Femur (tissue), 1 donor: Measurements from ENCODE around the gene FAM222A.

Experiments used
- DNase-seq: peaks from one replicate; pipeline ENCODE4 v3.0.0-alpha.2; 2017

The FAM222A gene

DNA sequence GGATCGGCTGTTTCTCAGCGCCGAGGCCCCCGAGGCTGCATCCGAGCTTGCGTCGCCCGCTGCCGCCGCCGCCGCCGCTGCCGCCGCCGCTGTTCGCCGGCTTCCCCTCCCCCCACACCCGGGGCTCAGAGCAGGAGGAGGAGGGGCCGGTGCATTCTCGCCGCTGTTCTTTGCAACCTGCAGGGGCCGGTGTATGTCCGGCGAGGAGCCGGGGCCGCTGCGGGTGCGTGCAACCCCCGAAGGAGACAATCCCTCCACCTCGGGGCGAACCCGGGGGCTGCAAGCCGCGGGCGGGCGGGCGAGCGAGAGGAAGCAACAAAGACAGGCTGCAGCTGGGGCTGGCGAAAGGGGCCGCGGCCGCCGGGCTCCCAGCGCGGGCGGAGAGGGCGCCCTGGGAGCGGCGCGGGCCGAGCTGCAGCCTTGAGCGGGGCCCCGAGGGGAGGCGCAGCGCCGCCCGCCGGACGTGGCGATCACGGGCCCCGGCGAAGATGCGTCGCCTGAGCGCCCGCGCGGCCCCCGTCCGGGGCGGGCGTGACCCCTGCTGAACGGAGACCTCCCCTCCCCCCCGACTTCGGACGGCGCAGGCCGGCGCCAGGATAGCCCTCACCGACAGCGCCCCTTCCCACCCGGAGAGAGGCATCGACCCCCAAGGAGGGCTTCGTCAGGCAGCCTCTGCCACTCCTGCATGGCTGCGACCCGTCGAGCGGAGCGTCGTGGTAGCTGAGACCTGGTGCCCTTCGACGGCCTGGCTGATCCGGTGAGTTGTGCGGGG lies 702 bp downstream of the FAM222A start:
- DNase-seq: peak; percentile 72

DNA sequence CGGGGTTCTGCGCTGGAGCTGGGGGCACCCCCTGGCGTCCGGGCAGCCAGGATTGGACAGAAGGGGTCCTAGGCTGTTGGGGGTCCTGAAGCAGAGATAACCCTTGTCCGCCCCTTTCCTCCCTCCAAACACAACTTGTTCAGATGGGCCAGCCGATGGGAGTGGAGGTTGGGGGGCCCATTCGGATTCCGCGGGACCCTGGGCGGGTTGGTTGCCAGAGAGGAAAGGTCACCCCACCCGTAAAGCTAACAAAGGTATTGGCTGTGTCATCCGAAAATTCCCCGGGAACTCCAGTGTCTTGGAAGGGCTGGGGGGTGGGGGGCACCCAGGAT lies 1.3 kb downstream of the FAM222A start:
- no peak for DNase-seq

DNA sequence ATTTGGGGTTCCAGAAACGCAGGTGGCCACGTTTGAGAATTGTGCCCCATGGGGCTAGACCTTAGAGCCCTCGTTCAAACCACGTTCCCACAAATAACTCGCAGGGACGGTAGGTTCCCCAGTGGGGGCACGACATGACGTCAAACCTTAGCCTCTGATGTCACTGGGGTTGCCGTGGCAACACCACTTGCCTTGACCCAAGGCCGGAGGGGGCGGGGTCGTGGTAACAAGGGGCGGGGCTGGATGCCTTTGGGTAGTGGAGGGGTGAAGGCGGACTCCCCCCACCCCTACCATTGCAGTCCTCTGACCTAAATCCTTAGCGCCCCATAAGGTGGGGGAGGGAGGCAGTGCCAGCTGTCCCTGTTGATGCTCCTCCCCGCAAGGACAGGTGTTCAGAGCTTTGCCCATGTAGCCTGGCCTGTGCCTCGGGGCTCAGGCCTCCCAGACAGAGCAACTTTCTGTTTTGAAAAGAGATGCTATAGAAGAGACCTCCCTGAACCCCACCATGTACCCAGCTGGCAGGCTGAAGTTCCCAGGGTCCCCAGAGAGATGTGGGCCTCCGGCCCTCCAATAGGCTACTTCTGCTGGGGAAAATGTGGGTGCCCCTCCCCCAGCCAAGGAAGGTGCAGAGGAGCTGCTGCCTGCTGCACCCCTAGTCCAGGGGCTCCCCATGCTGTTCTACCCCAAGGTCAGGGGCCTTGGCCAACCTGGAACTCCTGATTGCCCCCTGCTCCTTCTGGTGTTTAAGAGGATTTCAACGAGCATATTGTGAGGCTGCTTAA lies 1.9 kb downstream of the FAM222A start:
- DNase-seq: no peak

DNA sequence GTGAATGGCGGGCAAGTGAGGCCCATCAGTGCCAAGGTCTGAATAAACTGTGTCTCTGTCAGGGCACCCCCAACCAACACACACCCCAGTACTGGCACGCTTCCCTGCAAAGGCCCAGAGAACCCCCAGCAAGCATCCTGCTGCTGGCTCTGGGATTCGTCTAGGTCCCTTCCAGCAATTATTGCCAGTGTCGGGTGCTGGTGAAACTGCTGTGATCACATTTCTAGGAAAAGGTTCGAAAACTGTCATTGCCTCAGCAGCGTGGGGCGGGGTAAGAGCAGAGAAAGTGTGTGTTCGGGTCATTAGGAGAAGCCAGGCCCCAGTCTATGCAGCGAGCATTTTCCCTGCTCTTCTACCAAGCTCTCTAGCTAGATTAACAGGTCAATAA lies 2.5 kb downstream of the FAM222A start:
- DNase-seq: no peak

DNA sequence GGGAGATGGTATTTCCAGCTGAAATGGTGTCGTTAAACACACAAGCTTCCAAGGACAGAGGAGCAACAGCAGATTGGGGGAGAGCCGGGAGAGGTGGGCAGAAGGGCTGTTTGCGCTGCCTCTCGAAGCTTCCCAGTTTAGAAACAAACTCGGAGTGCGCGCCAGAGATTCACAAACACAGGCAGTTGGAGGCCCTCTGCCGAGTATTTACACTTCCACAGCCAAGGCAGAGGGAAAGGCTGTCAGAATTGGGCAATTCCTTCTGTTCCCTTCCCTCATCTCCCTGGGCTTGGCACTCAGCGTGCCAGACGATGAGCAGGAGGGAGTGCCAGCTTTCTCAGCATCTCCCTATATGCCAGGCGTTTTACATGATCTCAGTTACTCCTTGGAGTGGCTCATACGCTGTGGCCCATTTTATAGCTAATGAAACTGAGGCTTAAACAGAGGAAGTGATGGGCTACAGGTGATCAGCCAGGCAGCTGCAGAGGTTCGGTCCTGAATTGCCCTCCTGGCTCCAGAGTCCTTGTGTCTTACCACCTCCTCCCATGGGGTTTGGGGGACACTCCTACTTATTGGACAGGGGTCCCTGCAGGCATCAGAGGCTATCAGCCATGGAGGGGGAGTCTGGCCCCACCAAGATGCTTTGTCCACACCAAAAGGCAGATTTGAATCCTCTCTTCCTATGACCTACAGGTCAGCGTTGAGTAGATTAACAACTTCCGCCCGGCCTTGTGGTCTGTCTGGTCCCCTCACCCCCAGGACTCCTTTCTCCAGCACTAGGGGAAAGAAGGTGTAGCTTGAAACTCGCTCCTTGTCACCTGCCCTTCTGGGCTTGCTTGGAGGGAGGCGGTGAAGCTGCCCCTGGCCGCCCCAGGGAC lies 3.1 kb downstream of the FAM222A start:
- no peak for DNase-seq

DNA sequence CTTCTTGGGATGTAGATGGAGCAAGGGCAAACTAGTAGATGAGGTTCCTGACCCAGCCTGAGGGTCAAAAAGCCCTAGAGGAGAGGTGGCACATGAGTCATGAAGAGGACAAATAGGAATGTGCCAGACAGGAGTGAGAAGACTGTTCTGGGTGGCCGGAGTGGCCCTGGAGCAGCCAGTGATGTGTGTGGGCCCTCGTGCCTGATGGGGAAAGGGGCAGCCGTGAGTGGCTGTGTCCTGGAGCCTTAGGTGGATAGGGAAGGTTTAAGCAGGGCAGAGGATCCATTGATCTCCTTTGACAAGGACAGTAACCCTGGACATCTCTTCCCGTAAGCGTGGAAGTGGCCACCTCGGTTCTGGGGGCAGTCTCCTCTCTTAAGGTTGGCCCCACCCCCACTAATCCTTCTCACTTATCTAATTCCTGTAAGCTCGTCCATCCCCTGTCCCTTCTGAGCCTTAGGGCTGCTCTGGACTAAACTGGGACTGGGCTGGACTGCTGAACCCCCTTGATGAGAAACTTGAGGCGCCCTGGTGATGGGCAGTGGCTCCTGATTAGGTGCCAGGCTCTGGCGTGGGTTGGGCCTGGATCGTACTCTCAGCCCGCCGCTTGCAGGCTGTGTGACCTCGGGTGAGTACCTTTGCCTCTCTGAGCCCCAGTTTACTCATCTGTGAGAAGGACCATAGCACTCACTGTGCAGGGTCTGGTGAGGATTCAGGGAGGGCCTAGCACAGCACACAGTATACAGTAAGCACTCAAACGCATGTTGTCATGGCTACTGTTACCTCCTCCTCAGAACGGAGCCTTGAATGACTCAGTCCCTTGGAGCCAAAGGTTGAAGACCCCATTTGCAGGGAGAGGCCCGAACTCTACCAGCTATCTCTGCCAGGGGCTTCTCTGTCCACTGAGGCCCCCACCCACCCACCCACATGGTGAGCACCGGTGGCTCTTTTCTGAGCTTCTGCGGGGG lies 4.0 kb downstream of the FAM222A start:
- DNase-seq: no peak

DNA sequence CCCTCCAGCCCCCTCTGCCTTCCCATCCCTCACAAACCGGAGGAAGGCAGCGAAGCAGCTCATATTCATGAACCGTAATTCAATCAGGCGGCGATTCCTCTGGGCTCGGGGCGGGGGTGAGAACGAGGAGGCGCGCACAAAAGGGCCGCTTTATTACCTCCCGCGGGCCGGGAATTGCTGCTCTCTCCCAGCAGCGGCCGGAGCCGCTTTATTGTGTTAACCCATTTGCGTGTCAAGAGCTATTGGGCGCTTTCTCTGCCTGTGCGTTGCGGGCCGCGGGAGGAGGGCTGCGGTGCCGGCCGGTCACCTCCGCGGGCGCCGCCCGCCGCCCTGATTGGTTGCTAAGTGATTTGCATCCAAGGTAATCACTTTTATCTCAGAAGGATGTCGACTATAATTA lies 4.8 kb downstream of the FAM222A start:
- no peak for DNase-seq

DNA sequence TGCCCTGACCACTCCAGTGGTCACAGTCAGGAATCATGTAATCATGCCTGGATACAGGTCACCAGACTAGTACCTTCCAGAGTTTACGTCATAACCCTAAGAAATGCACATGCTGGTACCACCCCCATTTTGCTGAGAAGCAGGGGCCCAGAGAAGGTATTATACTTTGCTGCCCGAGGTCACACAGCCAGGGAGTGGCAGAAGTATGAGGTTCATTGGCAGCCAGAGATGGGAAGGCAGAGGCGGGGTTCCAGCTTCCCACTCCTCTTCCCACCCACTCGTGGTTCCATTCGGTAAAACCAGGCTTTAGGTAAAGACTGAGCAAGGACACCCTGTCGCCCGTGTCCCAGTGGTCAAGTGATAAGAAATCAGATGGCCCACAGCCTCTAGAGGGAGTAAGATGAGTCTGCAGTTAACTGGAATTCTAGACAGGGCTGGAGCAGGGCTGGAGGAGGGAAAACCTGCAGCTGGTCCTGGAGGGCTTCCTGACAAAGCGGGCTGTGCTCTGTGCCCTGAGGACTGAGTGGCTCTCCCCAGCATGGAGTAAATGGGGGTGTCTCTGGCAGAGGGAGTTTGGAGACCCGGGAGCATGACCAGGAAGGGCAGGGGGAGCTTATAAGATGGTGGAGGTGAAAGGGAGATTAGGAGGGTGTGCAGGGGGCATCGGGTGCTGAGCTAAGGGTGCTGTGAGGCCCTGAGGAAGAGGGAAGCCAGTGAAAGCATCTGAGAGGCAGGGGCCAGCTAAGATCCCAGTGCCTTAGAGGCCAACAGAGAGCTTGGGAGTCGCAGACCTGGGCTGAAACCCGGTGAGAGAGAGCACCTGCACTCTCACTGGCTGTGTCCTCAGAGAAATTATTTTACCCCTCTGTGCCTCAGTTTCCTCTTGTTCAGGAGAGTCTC lies 5.7 kb downstream of the FAM222A start:
- no peak for DNase-seq

DNA sequence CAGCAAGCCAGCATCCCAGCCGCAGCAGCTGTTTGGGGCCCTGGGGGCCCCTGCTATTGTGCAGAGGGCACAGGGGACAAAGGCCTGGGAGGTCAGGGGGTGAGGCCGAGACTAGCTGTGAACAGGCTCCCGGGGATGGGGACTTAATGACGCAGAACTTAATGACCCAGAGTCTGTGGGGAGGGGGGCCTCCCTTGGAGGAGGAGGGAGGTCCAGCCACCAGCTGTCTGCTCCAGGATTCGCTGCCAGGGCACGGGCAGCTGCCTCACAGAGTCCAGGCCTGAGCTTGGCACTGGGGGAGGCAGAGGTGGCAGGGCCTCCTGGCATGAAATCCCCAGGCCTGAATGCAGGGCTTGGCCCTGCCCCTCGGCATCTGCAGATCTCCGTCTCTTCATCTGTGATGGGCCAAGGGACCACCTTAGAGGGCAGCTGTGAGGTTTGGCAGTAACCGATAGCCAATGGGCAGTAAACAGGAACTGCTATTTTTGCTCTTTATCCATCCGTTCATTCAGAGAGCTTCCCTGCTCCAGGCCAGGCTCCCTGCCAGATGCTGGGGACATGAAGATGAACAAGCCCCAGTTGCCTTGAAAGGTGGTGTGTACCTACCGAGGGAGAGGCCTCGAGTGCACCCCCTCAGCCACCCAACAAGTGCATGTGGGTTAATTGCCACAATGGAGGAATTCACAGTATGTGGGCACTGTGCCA lies 6.7 kb downstream of the FAM222A start:
- peak; percentile 84 for DNase-seq

DNA sequence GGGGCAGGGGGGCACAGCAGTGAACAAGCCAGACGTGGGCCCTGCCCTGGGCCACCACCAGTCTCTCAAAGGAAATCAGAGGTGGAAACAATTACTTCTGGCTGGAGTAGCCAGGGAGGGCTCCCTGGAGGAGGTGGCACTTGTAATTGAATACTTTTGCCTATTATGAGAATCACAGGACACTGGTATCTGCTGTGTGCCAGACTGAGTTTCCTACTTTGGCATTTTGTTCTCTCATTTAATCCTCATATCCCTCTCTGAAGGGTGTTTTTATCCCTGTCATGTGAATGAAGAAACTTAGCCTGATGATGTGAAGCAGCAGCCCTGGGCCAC lies 7.2 kb downstream of the FAM222A start:
- no peak for DNase-seq

DNA sequence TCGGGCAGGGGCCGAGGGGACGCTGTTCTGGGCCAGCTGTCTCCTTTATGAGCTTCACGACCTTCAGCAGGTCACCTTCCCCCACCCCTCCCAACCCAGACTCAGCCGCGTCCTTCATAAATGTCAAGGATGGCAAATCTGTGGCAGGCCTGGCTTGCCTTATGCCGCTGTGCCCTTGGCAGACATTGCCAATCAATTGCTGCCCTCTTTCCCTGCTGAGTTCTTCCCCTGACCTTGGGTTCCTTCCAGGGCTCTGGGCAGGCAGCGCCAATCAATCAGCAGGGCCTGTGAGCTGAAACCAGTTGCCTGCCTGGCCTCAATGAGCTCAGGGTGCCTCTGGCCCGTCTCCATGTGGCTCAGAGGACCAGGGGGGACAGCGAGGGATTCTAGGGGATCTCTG lies 7.7 kb downstream of the FAM222A start:
- no peak for DNase-seq

DNA sequence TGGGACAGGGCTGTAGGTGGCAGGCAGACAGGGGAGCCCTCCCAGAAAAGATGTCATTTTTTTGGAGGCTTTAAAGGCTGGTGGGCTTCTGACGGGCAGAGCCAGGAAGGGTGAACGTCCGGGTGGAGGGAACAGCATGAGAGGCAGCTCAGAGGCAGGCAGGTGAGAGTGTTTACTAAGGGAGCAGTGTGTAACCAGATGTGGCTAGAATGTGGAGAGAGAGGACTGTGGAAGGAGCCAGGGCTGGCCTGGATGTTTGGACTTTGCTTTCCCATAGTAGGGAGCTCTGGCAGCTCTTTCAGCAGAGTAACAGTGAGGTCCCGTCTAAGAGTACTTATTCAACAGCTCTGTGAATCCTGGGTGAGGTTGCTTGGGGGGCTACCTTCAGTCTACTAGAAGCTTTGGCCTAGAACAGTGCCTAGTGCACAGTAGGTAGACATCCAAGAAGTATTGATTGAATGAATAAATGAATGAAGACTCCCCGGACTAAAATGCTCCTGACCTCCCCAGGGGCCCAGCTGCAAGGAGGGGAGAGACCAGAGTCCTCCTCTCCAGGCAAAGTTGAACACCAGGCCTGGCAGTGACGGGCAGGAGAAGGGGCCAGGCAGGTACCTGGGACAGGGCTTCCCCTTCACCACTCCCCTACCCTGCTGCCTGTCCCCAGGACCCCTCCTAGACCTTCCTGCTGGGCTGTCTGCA lies 8.5 kb downstream of the FAM222A start:
- DNase-seq: no peak

DNA sequence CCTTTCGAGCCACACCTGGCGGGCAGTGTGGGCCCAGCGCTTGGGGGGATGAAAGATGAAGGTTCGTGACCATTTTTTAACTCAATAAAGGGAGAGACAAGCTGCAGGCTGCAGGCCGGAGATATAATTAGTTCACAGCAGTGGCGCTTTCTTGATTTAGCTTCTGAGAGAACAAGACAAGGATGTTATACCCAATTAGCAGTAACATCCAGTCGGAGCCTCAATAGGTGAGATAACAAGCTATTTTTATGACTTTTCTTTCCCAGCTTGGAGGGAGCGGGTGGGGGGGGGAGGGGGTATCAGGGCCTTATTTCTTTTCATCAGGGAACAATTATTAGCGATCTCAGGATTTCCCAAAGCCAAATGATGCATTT lies 9.1 kb downstream of the FAM222A start:
- no peak for DNase-seq

DNA sequence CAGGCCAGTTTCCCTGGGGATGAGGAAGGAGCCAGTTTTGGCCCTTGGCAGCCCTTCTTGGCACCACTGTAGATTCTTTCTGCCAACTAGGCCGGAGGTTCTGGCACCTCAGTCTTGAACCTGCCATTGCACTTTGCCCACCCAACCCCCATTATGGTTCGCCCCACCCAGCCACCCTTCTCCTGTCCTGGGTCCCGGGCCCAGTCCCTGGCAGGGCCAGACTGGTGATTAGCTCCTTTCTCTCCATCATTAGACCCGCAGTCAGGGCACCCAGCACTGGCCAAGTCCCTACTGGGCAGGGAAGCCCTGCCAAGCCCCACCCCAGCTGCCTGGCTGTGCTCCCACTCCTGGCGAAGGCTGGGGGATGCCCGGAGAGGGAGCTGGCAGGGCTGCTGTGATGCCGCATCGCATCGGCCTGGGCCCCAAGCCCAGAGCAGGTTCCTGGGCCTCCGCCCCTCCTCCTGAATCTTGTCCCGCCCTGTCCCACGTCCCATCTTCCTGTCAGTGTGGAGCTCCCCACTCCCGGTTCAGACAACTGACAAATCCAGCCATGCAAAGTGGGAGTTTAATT lies 9.8 kb downstream of the FAM222A start:
- peak; percentile 75 for DNase-seq

DNA sequence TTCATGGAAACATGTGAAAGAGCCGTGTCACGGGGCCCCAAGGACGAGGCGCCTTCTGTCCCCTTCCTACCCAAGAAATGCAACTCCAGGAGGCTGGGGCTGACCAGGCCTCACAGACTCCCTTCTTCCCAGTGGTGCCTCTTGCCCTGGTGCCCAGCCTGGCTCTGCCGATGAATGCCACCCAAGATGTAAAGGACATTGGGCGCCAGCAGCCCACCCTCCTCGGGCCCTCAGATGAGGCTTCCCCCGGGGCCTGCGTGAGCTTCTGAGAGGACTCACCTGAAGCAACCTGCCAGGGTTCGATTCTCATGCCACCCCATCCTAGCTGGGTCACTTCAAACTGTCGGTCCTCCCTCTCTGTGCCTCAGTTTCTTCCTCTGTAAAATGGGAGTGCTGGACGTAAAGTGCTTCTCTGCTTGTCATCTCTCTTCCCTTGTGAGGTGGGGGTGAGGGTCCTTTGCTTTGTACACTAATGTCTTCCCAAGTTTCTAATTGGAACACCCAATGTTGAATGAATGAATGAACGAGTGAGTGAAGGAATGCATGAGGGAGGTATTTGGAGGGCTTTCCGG lies 10.8 kb downstream of the FAM222A start:
- DNase-seq: no peak

DNA sequence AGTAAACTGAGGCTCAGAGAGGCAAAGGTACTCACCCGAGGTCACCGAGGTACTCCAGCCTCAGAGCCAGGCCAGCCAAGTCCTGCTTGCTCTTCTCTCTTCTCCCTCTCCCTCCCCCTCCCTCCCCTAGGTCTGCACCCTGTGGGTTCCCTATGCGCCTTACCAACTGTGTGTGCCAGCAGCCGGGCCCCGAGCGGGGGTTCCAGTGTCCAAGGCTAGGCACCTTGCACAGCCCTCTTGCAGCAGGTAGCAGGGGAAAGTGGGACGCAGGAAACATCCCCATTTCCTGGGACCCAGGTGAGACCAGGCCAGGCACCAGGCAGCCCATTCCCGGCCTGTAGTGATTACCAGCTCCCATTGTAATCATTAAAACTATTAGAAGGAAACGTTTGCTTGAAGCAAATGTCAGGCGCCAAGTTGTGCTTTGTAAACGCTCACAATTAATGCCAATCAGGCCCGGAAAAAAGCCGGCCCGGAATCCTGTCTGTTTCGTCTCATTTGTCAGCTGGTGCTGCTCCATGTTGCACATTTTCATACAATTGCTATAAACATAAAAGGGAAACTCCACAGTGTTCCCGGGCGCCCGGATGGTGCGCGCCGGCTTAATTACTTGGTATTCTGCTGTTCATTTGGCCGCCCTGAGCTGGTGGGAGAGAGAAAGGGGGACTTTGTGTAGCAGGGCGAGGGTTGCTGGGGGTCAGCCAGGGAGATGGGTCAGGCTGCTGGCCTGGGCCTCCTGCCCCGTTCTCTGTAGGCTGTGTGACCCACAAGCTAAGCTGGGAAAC lies 11.9 kb downstream of the FAM222A start:
- no peak for DNase-seq

DNA sequence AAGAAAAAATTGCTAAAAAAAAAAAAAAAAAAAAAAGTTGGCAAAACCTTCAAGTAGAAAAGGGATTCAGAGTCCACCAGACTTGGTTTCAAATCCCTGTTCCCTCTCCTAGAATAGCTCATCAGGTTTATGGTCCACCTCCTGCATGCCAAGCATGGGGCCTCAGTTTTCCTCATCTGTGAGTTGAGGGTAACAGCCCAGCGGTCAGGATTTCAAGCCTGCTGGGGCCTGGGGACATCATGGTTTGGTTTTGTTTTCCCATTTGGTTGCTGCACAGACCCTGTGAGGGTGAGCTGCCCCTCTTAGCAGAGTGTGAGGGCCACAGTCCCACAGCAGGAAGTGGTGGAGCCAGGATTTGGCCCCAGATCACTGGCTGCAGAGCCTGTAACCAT lies 12.5 kb downstream of the FAM222A start:
- no peak for DNase-seq

DNA sequence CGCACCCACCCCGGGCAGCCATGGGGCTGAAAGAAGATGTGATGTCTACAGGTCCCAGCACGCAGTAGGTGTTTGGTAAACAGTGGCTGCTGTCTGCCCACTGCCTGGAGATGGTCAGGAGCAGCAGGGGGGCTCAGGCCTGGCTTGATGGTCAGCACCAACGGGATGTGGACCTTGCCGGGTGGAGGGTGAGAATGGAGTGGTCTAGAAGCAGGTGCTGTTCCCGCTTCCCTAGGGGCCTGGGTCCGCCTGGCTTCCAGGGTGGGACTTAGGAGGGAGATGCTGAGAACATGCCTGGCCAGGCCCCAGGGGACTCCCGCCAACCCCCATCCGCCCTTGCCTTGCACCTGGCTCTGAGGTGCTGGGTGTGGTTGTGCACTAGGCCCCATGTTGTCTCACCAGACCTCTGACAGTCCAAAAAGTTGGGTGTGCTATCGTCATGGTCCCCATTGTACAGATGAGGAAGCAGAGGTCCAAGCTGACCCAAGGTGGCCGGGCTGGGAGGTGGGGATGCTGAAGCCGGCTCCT lies 12.9 kb downstream of the FAM222A start:
- DNase-seq: no peak
